Thoracic aorta (tissue), 2 donors: ENCODE data around the gene SETD1A. TPM values are rescaled to one million over a fixed set of nuclear protein-coding genes. Genes with fewer than 3 reads are reported as not detected.

Experiments
- ATAC-seq: fragments of 150-250 bp; one replicate; pipeline ENCODE4 v1.8.0; 2017; ENCODE audit warnings: low read depth; ENCODE audit not compliant: insufficient number of reproducible peaks, low FRiP score
- DNase-seq: peaks from one replicate; pipeline ENCODE4 v3.0.0-alpha.2; 2020; ENCODE audit warnings: low spot score
- H3K27ac ChIP-seq, 2 donors: fragments of 200-600 bp; sonication (generic); 1 replicate in 1 of 2; 2 replicates in 1 of 2; pipeline ENCODE4 v1.5.1; 2016; ENCODE audit warnings: mild to moderate bottlenecking in 2 of 2, moderate library complexity in 2 of 2
- H3K27me3 ChIP-seq: fragments of 200-600 bp; sonication (generic); replicated peaks from 2 replicates; pipeline ENCODE4 v1.6.0; 2016; ENCODE audit warnings: mild to moderate bottlenecking; ENCODE audit not compliant: insufficient read depth
- H3K36me3 ChIP-seq: fragments of 200-600 bp; sonication (generic); one replicate; pipeline ENCODE4 v1.5.1; 2016
- H3K4me1 ChIP-seq, 2 donors: fragments of 200-600 bp; sonication (generic); 1 replicate in 1 of 2; 2 replicates in 1 of 2; pipeline versions ENCODE4 v1.5.1 to v1.6.0; 2016; ENCODE audit warnings: low read depth in 2 of 2, mild to moderate bottlenecking in 1 of 2; ENCODE audit not compliant: control insufficient read depth in 1 of 2
- H3K4me3 ChIP-seq: fragments of 200-600 bp; sonication (generic); 2 replicates; pipeline ENCODE4 v1.5.1; 2016; ENCODE audit warnings: mild to moderate bottlenecking
- H3K9me3 ChIP-seq: fragments of 200-600 bp; sonication (generic); 2 replicates; pipeline ENCODE4 v1.5.1; 2016
- CTCF ChIP-seq: fragments of 200-600 bp; sonication (generic); IDR thresholded peaks from one replicate; pipeline ENCODE4 v1.5.1; 2019; ENCODE audit warnings: antibody characterized with exemption
- total RNA-seq, 2 donors: library from RNA; depleted of rRNA; stranded (reverse); fragments of >200 nt; gene quantifications; one replicate each; pipeline versions ENCODE4 v1.1.0 to v1.2.3, GENCODE V29; 2016

SETD1A gene
- total RNA-seq, 2 donors from 2014 or later, result 7.4 to 14.6 TPM

DNA sequence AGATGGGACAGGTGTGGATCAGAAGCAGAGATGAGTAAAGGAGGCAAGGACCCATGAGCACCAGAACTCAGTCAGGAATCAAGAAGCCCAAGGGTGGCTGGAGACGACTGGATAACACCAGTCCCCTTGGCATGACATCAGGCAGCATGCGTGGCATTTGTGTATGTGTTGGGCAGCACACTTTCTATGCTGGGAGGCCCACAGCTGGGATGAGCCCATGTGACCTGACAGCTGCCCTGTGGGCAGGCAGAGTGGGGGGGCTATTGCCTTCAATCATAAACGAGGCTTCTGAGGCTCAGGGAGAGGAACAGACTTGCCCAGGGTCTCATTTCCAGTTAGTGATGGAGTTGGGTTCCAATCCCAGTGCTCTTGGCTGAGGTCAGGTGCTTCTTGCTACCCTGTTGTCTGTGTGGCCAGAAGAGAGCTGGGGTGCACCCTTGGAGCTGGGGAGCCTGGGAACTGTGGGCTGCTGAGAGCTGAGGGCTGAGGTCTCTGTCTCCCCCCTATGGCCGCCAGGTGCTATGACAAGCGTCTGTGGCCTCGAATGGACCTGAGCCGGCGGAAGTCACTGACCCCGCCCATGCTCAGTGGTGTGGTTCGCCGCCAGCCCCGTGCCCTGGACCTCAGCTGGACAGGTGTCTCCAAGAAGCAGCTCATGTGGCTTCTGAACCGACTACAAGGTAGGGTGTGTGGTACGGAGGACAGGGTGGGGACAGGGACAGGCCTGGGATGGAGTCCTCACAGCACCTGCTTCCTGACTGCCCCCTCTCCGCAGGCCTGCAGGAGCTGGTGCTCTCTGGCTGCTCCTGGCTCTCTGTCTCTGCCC is 15.7 kb upstream of the SETD1A start:
- Histone ChIP-seq H3K4me1 (peaks cover 9 to 25% of the 10 kb centered on the region in 2 donors), H3K9me3 (no peaks in the 10 kb centered on the region), H3K27ac (no peak overlapping the region), H3K36me3 (peaks cover 15% of the 10 kb centered on the region), H3K27me3 (no peaks in the 10 kb centered on the region), H3K4me3 (no peak overlapping the region)
- peak; percentile 85 for TF ChIP-seq CTCF
- peak; percentile 31 for ATAC-seq
- DNase-seq, result no peak

- no peaks in the 10 kb centered on the region for H3K9me3 ChIP-seq
- peaks cover 9 to 22% of the 10 kb centered on the region in 2 donors for H3K4me1 ChIP-seq
- H3K27ac ChIP-seq, result no peak overlapping the region
- H3K4me3 ChIP-seq, result no peak overlapping the region
- ATAC-seq (no peak), DNase-seq (no peak)
- H3K36me3 ChIP-seq, result peaks cover 15% of the 10 kb centered on the region
- TF ChIP-seq CTCF, result no peak
- no peaks in the 10 kb centered on the region for H3K27me3 ChIP-seq
These were observed 15.1 kb upstream of the SETD1A start for GRCh38 chr16:30942426-30942806.

- Histone ChIP-seq H3K4me3 (no peak overlapping the region), H3K4me1 (peaks cover 6 to 12% of the 10 kb centered on the region in 2 donors), H3K27me3 (no peaks in the 10 kb centered on the region), H3K9me3 (no peaks in the 10 kb centered on the region), H3K36me3 (peaks cover 15% of the 10 kb centered on the region), H3K27ac (no peak overlapping the region)
- no peak for ATAC-seq
- no peak for TF ChIP-seq CTCF
- no peak for DNase-seq
These were observed 13.2 kb upstream of the SETD1A start for GRCh38 chr16:30944352-30944751.

DNA sequence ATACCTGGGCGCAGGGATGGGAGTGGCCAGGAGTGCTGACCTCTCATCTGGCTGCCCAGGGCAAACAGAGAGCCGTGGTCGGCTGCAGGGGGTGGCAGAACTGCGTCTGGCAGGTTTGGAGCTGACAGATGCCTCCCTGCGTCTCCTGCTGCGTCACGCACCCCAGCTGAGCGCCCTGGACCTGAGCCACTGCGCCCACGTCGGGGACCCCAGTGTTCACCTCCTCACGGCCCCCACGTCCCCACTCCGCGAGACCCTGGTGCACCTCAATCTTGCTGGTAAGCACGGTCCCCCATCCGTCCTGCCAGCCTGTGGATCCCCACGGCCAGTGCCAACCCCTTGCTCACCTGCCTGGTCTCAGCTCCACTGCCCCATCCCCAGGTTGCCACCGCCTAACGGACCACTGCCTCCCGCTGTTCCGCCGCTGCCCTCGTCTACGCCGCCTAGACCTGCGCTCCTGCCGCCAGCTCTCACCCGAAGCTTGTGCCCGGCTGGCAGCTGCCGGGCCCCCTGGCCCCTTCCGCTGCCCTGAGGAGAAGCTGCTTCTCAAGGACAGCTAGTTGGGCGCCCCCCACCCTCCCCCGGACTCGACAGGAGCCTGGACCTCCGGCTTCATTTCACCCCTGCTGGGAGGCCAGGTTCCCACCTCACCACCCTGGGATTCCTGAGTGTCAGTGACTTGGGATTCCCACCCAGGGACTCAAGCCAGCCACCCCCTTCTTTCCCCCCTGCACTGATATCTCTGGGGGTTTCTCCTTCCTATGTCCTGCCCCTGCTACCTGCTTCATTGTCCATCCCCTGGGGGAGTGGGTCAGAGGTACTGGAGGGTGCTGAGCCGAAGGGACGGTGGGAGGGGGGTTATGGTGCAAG is 10.6 kb upstream of the SETD1A start:
- H3K9me3 ChIP-seq, result no peaks in the 10 kb centered on the region
- TF ChIP-seq CTCF, result no peak
- no peak overlapping the region for H3K27ac ChIP-seq
- H3K4me1 ChIP-seq, result peaks cover 24 to 31% of the 10 kb centered on the region in 2 donors
- ATAC-seq (no peak), DNase-seq (no peak)
- no peak overlapping the region for H3K4me3 ChIP-seq
- peaks cover 15% of the 10 kb centered on the region for H3K36me3 ChIP-seq
- H3K27me3 ChIP-seq, result no peaks in the 10 kb centered on the region

GRCh38 chr16:30947541-30947858 is 10.1 kb upstream of the SETD1A start:
- peak overlapping the region; percentile 100 for H3K4me3 ChIP-seq
- DNase-seq, result no peak
- H3K9me3 ChIP-seq, result no peaks in the 10 kb centered on the region
- peak overlapping the region; percentile 50 to 97 for H3K27ac ChIP-seq
- H3K4me1 ChIP-seq, result peaks cover 25 to 32% of the 10 kb centered on the region in 2 donors
- no peaks in the 10 kb centered on the region for H3K27me3 ChIP-seq
- H3K36me3 ChIP-seq, result peaks cover 13% of the 10 kb centered on the region
- no peak for TF ChIP-seq CTCF
- ATAC-seq, result no peak
